HG03135 (cell line): ENCODE data around the gene ARSI.

ENCODE experiments used
- ATAC-seq: cut with Tn5 transposase; IDR thresholded peaks from one replicate; pipeline ENCODE4 v1.9.1; 2021; ENCODE audit warnings: mild to moderate bottlenecking, moderate library complexity; ENCODE audit not compliant: unreplicated experiment

ARSI gene

DNA sequence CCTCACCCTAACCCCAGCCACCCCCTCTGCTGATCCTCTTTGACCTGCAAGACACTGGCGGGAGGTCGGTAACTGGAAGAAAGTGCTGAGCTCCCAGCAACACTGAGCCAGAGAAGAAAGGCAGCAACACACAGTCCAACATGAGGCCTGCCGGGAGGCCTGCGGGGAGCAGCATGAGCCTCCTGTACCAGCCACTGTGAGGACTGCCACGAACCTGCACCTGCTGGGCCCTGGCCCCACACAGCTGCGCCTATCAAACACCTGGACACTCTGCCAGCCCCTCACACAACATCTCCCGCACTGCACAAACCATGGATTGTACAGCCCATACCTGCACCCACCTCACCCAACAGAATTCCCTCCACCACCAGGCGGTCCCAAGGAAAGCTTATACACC, 31.4 kb downstream of the ARSI start:
- ATAC-seq = no peak

DNA sequence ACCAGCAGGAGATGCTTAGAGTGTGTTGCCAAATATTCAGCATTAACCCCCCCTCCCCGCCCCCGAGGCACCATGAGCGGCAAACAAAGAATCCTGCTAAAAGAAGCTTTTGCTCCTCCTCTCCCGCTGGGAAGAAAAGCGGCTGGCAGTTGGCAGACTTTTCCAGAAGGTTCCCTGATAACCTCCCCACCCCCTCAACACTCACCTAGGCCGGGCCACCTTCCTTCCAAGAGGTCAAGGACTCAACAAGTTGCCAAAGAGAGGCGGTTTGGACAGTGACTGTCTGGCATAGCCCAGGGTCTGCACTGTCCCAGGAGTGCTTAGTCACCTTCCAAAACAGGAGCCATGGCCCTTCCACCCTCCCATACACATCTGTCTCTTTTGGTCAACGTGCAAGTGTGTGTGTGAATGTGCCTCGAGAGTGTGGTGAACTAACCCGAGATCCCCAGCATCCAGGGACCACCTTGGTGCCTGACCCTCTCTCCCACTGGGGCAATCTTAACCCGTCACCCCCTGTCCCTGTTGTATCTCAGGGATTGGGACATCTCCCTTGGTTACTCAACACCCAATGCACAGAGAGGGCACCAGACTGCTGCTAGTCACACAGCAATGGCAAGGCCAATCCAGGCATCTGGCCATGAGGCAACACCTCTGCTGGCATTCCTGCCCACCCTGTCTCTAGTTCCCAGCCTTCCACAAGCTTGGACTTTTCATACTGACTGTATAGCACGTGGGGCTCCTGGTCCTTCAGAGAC, 32.0 kb downstream of the ARSI start:
- no peak for ATAC-seq

DNA sequence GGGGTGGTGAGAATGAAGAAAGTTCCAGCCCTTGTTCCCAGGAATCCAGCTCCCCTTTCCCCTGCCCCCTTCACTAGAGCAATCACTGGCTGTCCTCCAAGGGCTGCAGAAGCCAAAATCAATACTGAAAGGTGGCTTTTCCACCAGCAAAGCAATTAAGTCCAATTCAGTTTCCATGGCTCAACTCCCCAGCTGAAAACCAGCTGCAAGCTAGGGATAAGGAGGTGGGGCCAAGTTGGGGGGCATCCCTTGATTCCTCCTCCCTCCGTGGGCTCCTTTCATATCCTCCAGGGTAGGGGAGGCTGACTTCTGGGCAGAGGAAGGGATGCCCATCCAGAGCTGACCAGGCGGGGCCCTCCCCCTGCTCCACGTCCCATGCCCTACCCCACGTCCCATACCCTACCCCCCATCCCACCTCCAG, 35.8 kb downstream of the ARSI start:
- ATAC-seq = no peak

DNA sequence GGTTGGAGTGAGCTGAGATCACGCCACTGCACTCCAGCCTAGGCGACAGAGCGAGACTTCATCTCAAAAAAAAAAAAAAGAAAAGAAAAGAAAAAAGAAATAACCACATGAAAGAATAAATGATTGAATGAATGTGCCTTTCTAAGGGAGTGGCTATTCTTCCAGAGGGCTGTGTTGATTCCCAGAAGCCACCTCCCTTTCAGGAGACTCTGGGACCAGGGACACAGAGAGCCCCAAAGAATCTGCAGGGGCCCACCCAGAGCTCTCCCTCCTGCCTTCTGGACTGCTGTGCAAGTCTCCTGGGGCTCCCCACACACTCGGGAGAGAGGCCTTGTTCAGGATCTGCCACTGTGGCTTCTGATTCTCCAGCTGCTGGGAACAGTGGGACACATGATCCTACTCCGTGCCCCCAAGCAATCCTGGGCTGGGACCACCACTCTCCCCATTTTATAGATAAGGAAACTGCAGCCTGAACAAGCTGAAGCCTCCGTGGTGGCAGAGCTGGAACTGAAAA, 36.8 kb downstream of the ARSI start:
- ATAC-seq = no peak

DNA sequence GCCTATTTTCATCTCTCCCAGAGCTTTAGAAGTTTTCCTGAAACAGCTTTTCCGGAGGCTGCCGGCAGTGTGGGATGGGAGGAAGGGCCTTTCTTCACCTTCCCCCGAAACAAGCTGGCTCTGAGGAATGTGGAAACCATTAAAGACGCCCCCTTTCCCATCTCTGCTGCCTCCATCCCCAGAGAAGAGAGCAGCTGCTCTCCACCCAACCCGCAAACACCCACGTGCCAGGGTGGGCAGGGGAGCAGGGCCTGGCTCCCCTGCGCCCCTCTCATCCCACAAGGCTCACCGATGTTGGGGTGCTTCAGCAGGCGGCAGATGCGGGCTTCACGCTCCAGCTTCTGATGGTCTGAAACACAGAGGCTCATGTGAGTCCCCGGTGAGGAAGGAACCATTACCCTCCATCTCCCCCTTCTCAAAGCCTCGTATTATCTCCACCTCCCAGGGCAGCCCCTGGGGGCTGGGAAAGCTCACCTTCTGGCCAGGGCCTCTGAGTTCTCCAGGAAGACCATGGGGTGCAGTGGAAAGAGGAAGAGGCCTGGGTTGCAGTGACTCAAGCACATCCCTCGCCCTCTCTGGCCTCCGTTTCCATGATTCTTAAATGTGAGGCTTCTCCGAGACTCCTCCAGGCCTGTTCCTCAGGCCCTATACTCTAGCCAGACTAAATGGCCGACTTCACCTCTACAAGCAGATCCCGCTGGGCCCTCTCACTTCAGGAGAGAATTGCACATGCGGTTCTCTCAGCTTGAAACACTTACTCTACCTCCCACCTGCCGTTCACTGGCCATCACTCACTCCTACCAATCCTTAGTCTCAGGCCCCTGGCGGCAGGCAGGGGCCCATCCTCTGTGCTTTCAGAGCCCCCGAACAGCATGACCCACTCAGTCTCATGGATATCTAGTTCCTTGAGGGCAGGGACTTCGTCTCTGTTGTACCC, 37.8 kb downstream of the ARSI start:
- no peak for ATAC-seq

DNA sequence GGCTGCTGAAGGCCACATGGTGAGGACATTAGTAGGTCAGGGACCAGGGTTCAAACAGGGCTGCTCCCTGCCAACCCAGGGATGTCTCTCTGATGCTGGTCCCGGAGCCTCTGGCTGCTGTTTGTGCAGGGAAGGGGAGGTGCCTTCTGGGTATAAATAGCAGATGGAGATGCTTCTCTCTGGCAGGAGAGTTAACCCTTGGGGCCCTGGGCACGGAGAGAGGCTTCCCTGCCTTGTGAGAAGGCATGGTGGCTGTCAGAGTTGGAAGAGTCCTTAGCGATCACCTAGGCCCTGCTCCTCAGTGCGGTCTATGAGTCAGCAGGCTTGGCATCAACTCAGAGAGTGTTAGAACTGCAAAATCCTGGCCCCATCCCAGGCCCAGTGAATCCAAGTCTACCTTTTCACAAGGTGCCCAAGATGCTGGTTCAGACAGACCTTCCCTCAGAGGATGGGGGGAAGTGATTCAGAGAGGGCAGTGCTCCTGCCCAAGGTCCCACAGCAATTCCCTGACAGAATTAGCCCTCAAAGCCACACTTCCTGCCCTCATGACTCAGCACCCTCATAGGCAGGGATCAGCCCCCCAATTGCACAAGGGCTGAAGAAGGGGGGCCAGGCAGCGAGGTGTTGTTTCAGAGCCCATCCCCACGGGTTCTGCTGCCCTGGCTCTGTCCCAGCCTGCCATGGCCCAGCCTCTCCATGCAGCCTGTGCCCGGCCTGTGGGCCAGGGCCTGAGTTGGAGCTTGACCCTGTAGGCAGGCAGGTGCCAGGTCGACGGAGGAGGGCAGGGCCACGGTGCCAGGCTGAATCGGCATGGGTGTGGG, 38.7 kb downstream of the ARSI start:
- no peak for ATAC-seq

DNA sequence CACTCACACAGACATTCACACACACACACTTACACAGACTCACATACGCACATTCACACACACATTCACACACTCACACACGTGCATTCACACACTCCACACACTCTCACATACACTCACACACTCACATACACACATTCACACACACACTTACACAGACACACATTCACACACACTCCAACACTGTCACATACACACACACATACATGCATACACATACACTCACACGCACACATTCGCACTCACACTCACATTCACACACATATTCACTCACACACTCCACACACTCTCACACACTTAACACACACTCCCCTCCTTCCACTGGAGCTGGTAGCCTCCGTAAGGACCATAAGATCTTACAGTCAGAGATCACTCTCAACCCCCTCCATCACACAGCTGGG, 39.3 kb downstream of the ARSI start:
- ATAC-seq = no peak

DNA sequence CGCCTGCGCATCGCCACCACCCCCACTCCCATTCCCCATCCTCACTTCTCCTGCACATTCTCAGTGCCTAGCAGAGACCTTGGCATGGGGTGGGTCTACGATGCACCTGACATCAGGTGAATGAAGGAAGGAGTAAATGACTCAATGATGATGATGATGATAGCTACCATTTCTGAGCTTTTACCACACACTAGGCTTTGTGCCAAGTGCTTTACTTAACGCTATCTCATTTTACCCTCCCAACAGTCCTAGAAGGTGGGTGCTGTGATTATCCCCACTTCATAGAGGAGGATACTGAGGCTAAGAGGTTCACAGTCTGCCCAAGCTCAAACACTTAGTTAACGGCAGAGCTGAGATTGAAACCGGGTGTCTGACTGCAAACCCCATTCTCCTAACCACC, 40.2 kb downstream of the ARSI start:
- ATAC-seq = no peak

DNA sequence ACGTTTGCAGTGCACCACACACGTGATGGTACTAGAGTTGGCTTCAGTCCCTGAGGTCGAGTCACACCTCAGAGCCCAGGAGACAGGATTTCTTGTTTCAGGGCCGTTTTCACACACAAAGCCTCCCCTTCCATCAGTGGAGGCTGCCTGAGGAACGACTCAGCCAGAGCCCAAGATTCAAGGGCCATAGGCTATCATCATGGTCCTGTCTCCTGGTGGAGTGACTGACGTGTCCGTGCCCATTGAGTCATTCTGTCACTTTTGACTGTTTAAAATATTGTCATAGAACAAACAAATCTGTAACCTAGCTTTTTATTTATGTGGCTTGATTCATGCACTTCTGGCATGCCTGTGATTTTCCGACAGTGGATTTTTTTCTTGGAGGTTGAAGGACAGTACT, 41.5 kb downstream of the ARSI start:
- no peak for ATAC-seq

DNA sequence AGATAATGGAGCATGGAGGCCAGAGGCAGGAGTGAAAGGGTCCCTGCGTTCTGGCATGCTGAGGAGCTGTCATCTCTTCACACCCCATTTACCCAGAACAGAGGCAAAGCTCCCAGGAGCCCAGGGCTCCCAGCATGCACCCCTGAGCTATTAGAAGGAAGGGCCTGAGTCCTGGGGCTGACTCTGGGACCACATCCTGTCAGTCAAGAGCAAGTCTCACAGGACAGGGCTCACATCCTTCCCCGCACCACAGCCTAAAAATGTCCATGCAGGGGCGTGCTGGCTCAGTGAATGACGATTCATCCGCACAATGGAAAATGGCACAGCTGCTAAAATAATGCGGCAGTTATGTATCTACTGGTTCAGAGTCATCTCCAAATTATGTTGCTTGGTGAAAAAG, 44.6 kb downstream of the ARSI start:
- ATAC-seq = no peak

DNA sequence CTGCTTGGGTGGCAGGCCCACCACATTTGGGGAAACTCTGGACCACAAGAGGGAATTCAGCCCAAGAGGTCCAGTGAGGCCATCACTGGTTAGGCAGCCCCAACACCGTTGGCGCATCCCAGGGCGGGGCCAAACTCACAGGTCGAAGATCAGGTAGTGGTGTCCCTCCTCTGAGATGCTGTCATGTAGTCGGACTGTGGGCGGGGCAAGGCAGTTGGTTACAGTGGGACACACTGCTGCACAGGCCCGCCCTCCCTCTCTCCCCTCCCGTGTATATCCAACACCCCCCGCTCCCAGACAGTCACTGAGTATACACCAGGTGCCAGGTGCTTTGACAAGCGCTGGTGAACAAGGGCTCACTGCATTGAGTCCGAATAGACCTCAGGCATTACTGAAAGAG, 45.3 kb downstream of the ARSI start:
- no peak for ATAC-seq

DNA sequence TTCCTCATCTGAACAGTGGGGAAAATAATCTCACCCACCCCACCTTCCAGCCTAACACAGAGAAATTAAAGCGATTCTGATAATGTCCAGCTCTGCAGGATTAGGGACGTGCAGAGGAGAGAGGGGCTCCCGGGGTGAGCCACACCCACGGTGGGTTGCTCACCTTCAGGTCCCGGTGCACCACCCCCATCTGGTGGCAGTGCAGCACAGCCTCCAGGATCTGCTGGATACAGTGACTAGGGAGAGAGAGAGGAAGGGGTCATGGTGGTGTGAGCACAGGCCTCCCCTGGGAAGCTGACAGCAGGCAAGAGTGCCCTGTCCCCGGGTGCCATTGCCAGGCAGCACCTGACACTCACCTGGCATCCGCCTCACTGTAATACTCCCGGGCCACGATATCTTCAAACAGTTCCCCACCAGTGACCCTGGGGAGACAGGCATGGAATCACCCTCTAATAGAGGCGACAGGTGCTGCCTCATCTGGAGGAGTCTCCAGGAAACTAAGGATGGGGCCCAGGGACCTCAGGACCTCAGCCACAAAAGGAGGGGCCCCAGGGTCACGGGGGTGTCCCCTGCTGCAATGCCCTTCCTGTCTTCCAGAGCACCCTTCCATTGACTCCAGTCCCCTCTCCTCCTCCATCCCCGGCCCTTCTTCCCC, 46.2 kb downstream of the ARSI start:
- ATAC-seq = no peak

DNA sequence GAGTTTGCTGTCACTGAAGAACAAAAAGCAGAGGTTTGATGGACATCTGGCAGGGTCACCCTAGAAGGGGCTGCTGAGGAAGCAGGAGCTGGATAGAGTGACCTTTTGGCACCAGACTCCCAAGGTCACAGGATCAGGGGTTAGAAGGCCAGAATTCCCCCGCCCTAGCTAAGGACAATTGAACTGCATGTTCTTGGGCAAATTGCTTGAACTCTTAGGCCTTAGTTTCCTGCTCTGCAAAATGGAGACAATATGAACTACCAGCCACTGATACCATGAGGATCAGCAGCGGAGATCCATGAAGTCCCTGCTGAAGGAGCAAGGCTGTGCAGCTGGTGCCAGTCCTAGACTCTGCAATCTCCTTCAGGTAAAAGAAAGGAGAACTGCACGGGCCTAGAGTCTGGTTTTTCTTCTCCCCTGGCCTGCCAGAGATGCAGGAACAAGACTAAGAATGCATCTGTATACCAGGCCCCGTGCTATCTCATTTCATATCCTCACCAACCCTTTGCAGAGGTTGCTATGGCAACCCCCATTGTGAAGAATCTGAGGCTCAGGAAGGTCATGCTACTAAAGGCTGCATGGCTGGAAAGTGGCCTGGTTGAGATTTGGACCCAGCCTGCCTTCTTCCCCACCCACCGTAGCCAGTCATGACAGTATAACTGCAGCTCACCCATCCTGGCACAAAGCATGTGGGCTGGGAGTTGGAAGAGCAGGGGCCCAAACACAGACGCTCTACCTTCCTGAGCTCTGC, 46.9 kb downstream of the ARSI start:
- no peak for ATAC-seq

DNA sequence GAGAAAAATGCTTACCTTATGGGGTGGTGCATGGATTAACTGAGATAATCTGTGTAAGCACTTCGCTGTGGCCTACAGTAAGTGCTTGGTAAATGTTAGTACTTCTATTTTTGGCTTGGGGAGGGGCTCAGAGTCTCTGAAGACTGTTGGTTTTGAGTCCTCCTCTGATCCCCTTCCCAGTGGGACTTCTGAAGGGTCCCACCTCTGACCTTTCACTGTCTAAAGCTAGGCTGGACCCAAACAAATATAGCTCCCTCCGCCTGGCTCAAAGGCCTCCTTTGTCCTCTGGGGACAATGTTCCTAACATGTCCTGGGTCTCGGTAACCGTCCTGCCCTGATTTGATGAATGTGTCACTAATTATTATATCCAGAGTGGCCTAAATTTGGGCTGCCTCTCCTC, 47.9 kb downstream of the ARSI start:
- no peak for ATAC-seq

DNA sequence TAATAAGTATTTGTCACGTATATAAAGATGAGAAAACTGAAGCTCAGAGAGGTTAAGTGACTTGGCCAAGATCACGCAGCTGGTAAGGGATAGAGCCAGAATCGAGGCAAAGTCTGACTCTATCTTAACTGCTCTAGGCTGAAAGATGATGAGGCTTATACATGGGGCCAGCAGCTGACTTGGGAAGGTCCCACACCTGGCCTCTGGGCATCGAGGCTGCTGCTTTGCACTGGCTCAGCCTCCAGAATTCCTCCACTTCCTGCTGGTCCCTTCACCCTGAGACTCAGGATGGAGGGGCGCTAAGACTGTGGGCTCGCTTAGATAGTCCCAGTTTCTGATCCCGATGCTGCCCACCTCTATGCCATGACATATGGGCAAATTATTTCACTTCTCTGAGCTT, 48.3 kb downstream of the ARSI start:
- no peak for ATAC-seq

DNA sequence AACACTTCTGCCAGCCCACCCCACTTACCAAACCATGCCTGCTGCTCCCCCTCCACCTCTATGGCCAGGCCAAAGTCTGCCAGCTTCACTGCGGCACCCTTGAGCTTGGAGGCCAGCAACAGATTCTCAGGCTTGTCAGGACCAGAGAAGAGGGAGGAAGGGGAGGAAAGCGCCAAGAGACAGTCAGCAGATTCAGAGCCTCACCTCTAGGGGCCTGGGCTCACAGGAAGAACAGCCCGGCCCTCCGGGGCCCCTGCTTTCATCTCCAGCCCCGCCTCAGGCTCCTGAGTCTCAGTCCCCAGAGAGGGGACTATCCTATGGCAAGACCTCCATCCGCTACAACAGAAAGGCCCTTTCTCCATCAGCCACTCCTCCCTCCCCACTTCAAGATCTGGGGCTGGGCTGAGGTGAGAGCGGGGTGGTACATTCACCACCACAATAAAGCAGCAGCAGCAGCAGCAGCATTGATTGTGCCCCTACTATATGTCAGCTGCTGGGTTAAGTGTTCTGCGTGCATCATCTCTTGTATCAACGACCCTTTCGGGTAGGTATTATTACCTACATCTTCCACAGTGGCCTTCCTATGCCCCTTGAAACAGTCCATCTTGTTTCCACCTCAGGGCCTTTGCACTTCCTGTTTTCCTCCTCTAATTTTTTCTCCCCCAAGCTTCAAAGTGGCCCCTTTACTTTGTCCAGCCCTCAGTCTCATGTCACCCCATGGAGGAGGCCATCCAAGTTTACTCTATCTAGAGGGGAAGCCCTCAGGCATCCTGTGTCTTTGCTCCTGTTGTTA, 49.1 kb downstream of the ARSI start:
- no peak for ATAC-seq

DNA sequence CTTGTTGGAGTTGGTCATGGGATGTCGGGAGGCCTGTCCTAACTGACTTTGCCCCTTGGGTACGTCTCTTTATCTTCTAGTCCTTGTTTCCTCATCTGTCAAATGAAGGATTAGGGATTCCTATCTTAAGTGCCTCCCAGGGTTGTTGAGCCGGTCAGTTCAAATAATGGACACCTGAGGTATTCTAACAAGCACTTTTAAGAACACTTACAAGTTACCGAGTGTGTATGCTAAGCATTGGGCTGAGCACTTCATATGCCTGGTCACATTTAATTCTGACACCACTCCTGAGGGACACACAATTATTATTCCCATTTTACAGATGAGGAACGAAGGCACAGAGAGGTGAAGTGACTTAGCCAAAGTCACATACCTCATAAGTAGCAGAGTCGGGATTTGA, 50.2 kb downstream of the ARSI start:
- ATAC-seq = no peak

DNA sequence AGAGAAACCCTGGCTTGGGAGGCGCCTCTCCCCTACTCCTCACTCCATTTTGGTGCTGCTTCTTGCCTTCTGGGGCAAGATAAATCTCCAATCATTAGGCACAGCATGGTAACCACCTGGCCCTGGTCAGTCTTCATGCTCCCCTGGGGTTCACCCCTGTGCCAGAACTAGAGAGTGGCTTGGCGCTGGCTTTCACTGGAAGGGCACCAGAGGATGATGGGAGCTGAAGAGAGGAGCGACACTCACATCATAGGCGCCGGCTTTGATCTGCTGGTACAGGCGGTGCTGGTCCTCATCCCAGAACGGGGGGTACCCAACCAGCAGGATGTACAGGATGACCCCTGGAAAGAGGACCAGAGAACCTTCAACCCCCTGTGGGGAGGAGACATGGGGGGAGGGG, 51.2 kb downstream of the ARSI start:
- ATAC-seq = no peak

DNA sequence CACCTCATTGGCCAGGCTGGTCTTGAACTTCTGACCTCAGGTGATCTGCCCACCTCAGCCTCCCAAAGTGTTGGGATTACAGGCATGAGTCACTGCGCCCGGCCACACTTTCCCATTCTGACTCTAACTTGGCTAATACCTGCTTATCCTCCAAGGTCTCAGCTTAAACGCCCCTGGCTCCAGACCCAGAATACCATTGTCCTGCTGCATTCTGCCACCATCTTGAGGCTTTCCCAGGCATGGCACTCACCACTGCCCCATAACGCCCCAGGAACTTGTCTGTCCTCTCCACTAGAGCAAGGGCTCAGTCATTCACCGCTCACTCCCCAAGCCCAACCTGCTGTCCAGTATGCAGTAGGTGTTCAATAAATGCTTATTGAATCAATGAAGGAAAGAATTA, 53.0 kb downstream of the ARSI start:
- ATAC-seq = no peak
